HG03139 (cell line): ENCODE data around the gene KIAA1671.

Experiments used
- ATAC-seq: cut with Tn5 transposase; IDR thresholded peaks from one replicate; pipeline ENCODE4 v1.9.1; 2021; ENCODE audit not compliant: unreplicated experiment

Gene KIAA1671

DNA sequence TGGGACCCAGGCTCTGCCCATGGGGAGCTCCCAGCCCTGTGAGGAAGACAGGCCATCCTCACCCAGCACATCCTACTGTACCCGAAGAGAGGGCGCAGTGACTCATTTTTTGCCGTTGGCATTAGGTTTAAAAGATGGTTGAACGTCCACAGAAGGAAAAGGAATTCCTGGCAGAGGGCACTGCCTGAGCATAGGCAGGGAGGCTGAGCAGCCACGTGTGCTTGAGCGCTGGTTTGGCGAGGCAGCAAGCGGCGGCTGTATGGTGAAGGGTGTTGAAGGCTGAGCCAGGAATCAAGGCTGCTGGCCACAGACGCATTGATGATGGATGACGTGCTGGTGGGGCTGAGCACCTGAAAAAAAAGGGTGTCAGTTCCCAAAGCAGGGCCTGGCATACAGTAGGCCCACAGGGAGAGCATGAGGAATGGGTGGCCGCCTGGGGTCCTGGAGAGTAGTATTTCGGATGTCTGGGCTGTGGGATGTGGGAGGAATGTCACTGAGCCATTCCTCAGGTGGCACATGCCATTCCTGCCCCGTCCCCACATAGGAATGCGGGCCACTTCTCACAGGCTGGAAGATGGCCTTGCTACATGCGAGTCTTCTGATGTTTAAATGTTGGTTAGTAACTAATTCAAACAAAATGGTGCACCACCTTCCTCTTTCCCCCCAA lies 112.5 kb downstream of the KIAA1671 start:
- no peak for ATAC-seq

DNA sequence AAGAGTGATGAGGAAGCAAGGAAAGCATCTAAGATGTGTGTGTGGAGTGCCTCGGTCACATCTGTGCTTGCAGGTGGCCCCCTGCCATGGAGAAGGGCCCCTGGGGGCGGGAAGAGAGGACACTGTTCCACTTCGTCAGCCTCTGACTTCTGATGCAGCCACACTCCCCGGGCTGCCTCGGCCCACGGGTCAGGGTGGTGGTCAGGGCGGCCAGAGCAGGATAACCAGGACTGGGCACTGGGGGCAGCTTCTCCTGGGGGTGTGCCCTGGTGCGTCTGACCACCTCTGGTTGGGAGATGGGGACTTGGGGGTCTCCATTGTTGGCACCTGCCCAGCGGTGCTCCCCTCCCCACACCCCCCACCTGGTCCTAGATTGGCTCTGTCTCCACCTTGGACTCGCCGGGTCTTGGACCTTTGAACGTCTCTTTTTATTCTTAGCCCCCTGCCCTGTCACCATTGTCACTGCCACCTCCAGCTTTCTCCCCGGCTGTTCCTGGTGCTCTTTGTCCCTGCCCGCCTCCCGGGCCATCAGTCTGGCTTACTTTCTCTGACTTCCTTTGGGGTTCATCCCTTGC lies 114.4 kb downstream of the KIAA1671 start:
- no peak for ATAC-seq

- no peak for ATAC-seq
These were observed 115.4 kb downstream of the KIAA1671 start for GRCh38 chr22:25067851-25068421.

DNA sequence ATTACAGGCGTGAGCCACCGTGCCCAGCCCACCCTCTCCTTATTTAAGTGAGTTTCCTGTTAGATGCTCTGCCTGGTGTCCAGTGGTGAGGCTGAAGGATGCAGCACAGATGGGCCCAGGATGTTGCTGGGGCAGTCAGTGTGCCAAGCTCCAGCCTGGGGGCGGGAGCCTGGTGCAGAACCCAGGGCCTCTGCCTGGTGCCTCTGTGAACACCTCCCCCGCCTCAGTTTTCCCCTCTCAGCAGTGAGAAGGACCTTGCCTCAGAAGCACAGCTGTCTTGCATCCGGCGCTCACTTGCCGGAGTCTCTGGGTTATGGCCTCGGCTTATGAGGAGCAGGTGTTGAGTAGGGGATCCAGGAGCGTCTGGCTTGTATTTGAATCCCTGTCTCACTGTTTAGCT lies 116.2 kb downstream of the KIAA1671 start:
- ATAC-seq = no peak

DNA sequence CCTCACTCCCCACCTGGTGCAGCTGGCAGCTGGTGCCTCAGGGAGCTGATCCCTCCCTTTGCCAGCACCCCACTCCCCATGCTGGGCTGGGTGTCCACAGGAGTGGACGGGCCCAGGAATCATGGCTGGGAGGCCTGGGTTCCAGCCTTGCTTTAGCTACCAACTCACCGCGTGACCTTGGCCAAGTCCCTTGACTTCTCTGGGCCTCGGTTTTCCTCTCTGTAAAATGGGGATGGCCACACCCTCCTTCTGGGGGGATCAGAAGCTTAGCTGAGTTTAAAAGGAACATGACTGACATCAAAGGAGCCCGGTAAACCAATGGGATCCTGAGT lies 116.9 kb downstream of the KIAA1671 start:
- ATAC-seq = no peak

- no peak for ATAC-seq
These were observed 117.4 kb downstream of the KIAA1671 start for GRCh38 chr22:25069758-25070481.

DNA sequence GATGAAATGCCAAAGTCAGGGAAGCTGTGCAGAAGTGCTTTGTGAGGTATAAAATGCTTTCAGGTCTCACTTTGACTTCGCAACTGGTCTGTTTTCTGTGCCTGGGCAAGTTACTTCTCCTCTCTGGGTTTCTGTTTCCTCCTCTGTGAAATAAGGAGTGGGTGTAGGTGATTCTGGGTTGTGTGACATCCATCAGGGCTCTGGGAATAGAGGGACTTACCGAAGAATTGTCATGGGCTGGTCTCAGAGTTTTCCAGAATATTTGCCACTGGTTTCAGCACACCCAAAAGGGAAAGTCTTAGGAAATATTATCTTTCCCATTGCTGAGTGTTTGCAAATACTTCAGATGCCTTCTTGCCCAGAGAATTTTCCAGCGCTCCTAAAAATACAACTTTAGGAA lies 118.4 kb downstream of the KIAA1671 start:
- no peak for ATAC-seq

GRCh38 chr22:25071720-25072119 lies 119.2 kb downstream of the KIAA1671 start:
- ATAC-seq = no peak

DNA sequence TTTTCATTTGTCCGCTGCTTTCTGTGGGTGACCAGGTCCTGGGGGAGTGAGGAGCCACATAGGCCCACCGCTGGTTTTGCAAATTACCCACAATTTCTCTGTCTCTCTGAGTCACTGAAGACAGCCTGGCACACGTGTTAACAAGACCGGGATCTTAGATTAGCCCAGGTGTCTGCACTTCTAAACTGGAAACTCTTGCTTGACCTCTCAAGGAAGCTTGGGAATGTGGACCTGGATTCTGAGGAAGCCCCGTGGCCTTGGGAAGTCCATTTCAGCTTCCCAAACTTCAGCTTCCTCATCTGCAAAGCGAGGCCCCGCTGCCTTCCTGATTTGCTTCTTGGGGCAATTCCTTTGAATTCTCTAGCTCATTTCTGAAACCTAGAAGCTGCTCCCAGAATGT lies 119.9 kb downstream of the KIAA1671 start:
- ATAC-seq = no peak

GRCh38 chr22:25076336-25076735 lies 123.8 kb downstream of the KIAA1671 start:
- ATAC-seq = no peak

GRCh38 chr22:25077056-25077455 lies 124.5 kb downstream of the KIAA1671 start:
- ATAC-seq = no peak

- no peak for ATAC-seq
These were observed 125.4 kb downstream of the KIAA1671 start for GRCh38 chr22:25077964-25078363.

DNA sequence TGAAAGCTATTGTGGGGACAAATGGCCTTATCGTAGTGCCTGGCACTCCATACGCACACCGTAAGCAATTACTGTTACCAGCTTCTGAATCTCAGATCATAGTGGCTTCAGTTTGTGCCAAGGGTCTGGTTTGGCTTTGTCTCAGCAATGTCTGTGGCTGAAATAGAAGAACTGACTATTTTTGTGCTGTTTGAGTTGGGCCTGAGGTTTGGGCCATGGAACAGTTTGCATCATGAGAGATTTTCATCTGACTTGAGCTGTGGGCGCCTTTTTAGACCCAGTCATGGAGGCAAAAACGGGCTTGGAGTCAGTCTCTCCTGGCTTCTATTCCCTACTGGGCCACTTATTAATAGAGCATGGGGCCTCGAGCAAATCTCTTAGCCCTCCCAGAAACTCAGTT lies 126.1 kb downstream of the KIAA1671 start:
- no peak for ATAC-seq

DNA sequence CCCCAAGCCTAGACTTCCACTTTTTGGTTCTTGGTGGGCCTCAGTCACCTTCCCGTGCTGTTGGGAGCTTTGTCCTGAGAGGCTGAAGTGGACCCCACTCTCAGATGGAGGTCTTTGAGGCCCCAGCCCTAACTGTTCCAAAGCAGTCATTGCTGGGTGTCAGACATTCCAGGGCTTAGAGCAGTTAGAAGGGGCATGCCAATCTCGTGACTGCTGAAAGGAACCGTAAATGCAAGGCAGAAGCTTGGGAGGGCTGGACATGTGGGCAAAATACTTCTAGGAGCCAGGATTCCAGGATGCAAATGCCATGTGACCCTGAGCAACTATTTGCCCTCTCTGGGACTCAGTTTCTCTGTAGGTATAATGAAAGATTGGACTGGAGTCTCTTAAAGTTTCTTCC lies 128.3 kb downstream of the KIAA1671 start:
- no peak for ATAC-seq

DNA sequence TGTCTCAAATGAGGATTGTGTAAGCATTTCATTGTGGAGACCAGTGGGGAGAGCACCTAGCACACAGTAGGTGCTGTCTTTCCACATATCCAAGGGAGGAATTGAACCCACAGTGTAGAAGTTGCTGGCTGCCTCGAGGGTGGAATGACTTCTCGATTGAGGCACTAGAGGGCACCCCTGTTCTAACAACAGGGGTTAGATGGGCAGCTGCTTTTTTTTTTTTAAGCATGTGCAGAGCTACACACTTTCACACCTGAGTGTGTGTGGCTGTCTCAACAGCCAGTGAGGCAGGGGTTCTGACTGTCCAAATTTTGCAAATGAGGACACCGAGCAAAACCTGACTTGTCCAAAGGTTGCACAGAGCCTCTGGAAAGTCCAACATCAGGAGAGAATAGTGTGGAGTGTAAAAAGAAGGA lies 128.9 kb downstream of the KIAA1671 start:
- no peak for ATAC-seq

- no peak for ATAC-seq
These were observed 129.6 kb downstream of the KIAA1671 start for GRCh38 chr22:25082096-25082495.

DNA sequence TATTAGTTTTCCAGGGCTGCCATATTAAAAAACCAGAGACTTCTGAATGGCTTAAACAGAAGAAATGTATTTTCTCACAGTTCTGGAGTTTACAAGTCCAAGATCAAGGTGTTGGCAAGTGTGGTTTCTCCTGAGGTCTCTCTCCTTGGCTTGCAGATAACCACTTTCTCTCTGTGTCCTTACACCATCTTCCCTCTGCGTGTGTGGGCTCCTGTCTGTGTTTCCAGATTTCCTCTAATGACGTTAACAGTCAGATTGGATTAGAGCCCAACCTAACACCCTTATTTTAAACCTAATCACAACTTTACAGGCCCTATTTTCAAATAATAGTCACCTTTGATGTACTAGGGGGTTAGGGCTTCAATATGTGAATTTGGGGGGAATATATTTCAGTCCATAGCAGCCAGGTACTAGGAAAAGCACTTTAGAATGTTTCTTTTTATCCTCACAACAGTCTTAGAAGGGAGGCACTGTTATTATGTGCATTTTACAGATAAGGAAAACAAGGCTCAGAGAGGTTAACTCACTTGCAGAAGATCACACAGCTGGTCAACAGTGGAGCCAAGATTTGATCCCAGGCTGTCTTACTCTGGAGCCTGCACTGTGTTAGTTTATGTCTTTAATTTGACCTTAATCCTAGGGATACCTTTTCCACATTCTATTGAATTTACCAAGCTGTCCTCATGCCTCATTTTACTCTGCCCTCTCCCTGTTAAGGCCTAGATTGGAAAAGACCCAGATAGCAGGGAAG lies 130.7 kb downstream of the KIAA1671 start:
- ATAC-seq = no peak

- ATAC-seq = no peak
These were observed 131.3 kb downstream of the KIAA1671 start for GRCh38 chr22:25083807-25084200.

DNA sequence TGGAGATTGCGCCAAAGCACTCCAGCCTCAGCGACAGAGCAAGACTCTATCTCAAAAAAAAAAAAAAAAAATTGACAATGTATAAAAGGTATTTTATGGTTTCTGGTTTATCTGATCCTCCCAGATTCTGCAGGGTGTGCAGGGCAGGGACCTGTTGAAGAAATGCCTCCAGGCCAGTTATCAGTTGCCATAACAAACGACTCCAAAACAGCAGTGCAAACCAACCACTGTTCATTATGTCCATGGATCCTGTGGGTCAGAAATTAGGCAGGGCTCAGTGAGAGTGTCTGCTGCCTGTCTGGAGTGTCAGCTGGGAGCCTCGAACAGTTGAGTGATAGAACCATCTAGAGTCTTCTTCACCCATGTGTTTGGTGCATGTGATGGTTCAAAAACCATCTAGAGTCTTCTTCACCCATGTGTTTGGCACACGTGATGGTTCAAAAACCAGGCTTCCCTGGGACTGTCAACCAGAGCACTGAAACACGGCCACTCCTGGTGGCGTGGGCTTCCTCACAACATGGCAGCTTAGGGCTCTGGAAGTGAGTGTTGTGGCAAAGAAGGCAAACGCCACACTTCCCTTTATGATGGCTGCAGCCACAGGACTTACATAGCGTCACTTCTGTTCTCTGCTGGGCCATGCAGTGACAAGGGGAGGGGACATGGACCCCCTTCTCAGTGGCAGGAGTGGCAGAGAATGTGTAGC lies 132.0 kb downstream of the KIAA1671 start:
- ATAC-seq = no peak

DNA sequence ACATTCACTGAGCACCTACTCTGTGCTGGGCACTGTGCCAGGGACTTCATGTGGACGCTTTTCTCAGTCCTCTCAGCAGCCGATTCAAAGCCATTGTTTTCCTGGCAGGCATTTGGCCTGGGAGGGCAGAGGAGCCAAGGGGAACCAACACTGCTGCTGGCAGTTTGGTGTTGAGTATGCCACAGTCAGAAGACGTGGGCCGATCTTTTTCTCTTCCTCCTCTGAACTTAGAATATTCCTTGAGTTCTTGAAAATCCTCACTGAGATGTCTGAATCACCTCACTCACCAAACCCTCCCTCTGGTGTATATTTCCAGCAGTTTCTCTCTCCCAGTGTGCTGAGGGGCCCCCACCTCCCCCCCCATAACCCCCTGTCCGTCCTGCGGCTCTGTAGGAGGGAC lies 132.6 kb downstream of the KIAA1671 start:
- ATAC-seq = no peak
